ENCODE data around the gene ITGB5. TPM values are rescaled to one million over a fixed set of nuclear protein-coding genes. Genes with fewer than 3 reads are reported as not detected.

ITGB5 gene
- total and polyA plus RNA-seq, 2 donors (not counting 1 experiment from before 2014, with no cell fraction given) = 0.15 to 0.54 TPM

- no peak for ATAC-seq (ENCODE audit: low read depth)
- Histone ChIP-seq H3K27me3 (replicated peaks in 1 of 4; ENCODE audit: control extremely low read depth in 1 of 4, control insufficient read depth in 3 of 4, insufficient read depth in 4 of 4, low read length in 3 of 4) (peaks cover 0 to 28% (median 14%) of the 10 kb centered on the region in 4 experiments), H3K79me2 (ENCODE audit: control insufficient read depth, insufficient read depth, low read length) (no peaks in the 10 kb centered on the region), H3K4me2 (replicated peaks; ENCODE audit: low read depth, low read length, poor library complexity, severe bottlenecking) (no peak overlapping the region), H3K36me3 (replicated peaks in 1 of 2; ENCODE audit: control extremely low read depth in 1 of 2, control insufficient read depth in 1 of 2, extremely low read depth in 1 of 2, insufficient read depth in 2 of 2, low read length in 1 of 2) (no peaks in the 10 kb centered on the region), H2AFZ (ENCODE audit: insufficient read depth, low read depth, low read length, poor library complexity, severe bottlenecking) (no peak overlapping the region), H3K4me1 (ENCODE audit: control insufficient read depth in 2 of 2, insufficient read depth in 2 of 2, low read length in 2 of 2) (no peaks in the 10 kb centered on the region), H4K20me1 (ENCODE audit: control insufficient read depth, insufficient read depth, low read length, poor library complexity, severe bottlenecking) (no peaks in the 10 kb centered on the region), H3K27ac (ENCODE audit: low read length in 2 of 2) (no peak overlapping the region), H3K9ac (ENCODE audit: low read length) (no peak overlapping the region), H3K4me3 (ENCODE audit: control extremely low read depth in 1 of 5, extremely low read depth in 1 of 5, insufficient read depth in 1 of 5, low read depth in 2 of 5, low read length in 4 of 5) (no peak overlapping the region), H3K9me3 (ENCODE audit: control extremely low read depth in 1 of 3, control insufficient read depth in 2 of 3, insufficient read depth in 1 of 3, low read length in 2 of 3) (peaks cover 0 to 1% (median 0%) of the 10 kb centered on the region in 3 donors)
- CTCF ChIA-PET = interaction anchor here (0.5 kb wide), 1 partner anchor 181 kb away, joined by 3 read pairs; no protein-coding TSS in a partner anchor
- WGBS (ENCODE audit: insufficient coverage) = 55% methylated on average over 2 of the region's 2 CpGs
- peaks cover 63% of the 10 kb centered on the region for H3K27me3 Mint-ChIP-seq
- POLR2A ChIA-PET = no interaction called here
- TF ChIP-seq EZH2 (IDR thresholded peaks at IDR 0.05; ENCODE audit: borderline replicate concordance, insufficient read depth, low read depth, low read length, poor library complexity, severe bottlenecking) (no peak), CTCF (IDR thresholded peaks at IDR 0.05) (no peak)
- DNase-seq = no peak
- no peak overlapping the region for H3K4me3 Mint-ChIP-seq
- intact Hi-C loops (cut with micrococcal nuclease) = no loop called here
- no peaks in the 10 kb centered on the region for H3K9me3 Mint-ChIP-seq (ENCODE audit: insufficient read depth)
- H3K4me1 Mint-ChIP-seq = no peaks in the 10 kb centered on the region
- H3K27ac Mint-ChIP-seq = no peak overlapping the region
Observed at GRCh38 chr3:124722589-124722988, 164.6 kb downstream of the ITGB5 start.

DNA sequence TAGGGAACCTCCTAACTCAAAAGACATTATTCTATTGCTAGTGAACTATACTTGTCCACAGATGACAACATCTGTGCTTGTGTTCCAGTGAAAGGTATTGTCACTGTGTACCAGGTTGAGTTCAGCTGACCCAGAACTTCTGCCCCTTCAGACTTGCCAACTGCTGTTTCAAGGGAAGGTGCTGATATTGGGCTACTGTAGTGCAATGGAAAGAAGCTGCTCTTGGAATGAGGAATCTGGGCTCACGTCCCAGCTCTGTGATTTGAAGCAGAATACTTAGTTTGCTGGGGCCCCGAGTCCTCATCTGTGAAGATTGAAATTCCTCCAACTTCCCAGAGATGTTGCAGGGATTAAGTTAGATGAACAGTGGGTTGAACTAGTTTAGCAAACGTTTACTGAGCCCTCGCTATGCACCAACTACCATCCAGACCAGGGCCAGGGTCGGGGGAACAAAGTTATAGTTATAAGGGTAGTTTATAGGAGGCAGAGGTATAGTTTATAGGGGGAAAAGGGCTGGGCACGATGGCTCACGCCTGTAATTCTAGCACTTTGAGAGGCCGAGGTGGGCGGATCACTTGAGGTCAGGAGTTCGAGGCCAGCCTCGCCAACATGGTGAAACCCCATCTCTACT lies 172.8 kb downstream of the ITGB5 start:
- Histone ChIP-seq H3K27ac (ENCODE audit: low read length in 2 of 2) (no peak overlapping the region), H2AFZ (ENCODE audit: insufficient read depth, low read depth, low read length, poor library complexity, severe bottlenecking) (no peak overlapping the region), H3K4me1 (ENCODE audit: control insufficient read depth in 2 of 2, insufficient read depth in 2 of 2, low read length in 2 of 2) (no peaks in the 10 kb centered on the region), H3K9ac (ENCODE audit: low read length) (no peak overlapping the region), H4K20me1 (ENCODE audit: control insufficient read depth, insufficient read depth, low read length, poor library complexity, severe bottlenecking) (no peaks in the 10 kb centered on the region), H3K27me3 (replicated peaks in 1 of 4; ENCODE audit: control extremely low read depth in 1 of 4, control insufficient read depth in 3 of 4, insufficient read depth in 4 of 4, low read length in 3 of 4) (peaks cover 0 to 16% (median 10%) of the 10 kb centered on the region in 4 experiments), H3K9me3 (ENCODE audit: control extremely low read depth in 1 of 3, control insufficient read depth in 2 of 3, insufficient read depth in 1 of 3, low read length in 2 of 3) (no peaks in the 10 kb centered on the region), H3K4me3 (ENCODE audit: control extremely low read depth in 1 of 5, extremely low read depth in 1 of 5, insufficient read depth in 1 of 5, low read depth in 2 of 5, low read length in 4 of 5) (no peak overlapping the region), H3K4me2 (replicated peaks; ENCODE audit: low read depth, low read length, poor library complexity, severe bottlenecking) (no peak overlapping the region), H3K36me3 (replicated peaks in 1 of 2; ENCODE audit: control extremely low read depth in 1 of 2, control insufficient read depth in 1 of 2, extremely low read depth in 1 of 2, insufficient read depth in 2 of 2, low read length in 1 of 2) (no peaks in the 10 kb centered on the region), H3K79me2 (ENCODE audit: control insufficient read depth, insufficient read depth, low read length) (no peaks in the 10 kb centered on the region)
- Mint-ChIP-seq H3K4me3 (no peak overlapping the region), H3K27me3 (peaks cover 41% of the 10 kb centered on the region), H3K27ac (no peak overlapping the region), H3K9me3 (ENCODE audit: insufficient read depth) (no peaks in the 10 kb centered on the region), H3K4me1 (no peaks in the 10 kb centered on the region)
- WGBS (ENCODE audit: insufficient coverage) = no CpG with 5 or more reads among the region's 11 CpGs
- ATAC-seq (ENCODE audit: low read depth) = no peak
- ChIA-PET POLR2A (no interaction called here), CTCF (interaction anchor here (0.7 to 0.8 kb wide), 2 partner anchors 24 to 121 kb away, joined by 3 to 4 read pairs; no protein-coding TSS in a partner anchor)
- no peak for DNase-seq
- intact Hi-C loops (cut with micrococcal nuclease) = no loop called here
- no peak for TF ChIP-seq CTCF (IDR thresholded peaks at IDR 0.05)
